Thoracic aorta (tissue), 2 donors: ENCODE measurements around the gene TRIP13. TPM values are rescaled to one million over a fixed set of nuclear protein-coding genes. Genes with fewer than 3 reads are reported as not detected.

Source experiments
- ATAC-seq: fragments of 150-250 bp; one replicate; pipeline ENCODE4 v1.8.0; 2017; ENCODE audit warnings: low read depth; ENCODE audit not compliant: insufficient number of reproducible peaks, low FRiP score
- DNase-seq: peaks from one replicate; pipeline ENCODE4 v3.0.0-alpha.2; 2020; ENCODE audit warnings: low spot score
- H3K27ac ChIP-seq, 2 donors: fragments of 200-600 bp; sonication (generic); 1 replicate in 1 of 2; 2 replicates in 1 of 2; pipeline ENCODE4 v1.5.1; 2016; ENCODE audit warnings: mild to moderate bottlenecking in 2 of 2, moderate library complexity in 2 of 2
- H3K27me3 ChIP-seq: fragments of 200-600 bp; sonication (generic); replicated peaks from 2 replicates; pipeline ENCODE4 v1.6.0; 2016; ENCODE audit warnings: mild to moderate bottlenecking; ENCODE audit not compliant: insufficient read depth
- H3K36me3 ChIP-seq: fragments of 200-600 bp; sonication (generic); one replicate; pipeline ENCODE4 v1.5.1; 2016
- H3K4me1 ChIP-seq, 2 donors: fragments of 200-600 bp; sonication (generic); 1 replicate in 1 of 2; 2 replicates in 1 of 2; pipeline versions ENCODE4 v1.5.1 to v1.6.0; 2016; ENCODE audit warnings: low read depth in 2 of 2, mild to moderate bottlenecking in 1 of 2; ENCODE audit not compliant: control insufficient read depth in 1 of 2
- H3K4me3 ChIP-seq: fragments of 200-600 bp; sonication (generic); 2 replicates; pipeline ENCODE4 v1.5.1; 2016; ENCODE audit warnings: mild to moderate bottlenecking
- H3K9me3 ChIP-seq: fragments of 200-600 bp; sonication (generic); 2 replicates; pipeline ENCODE4 v1.5.1; 2016
- total RNA-seq, 2 donors: library from RNA; depleted of rRNA; stranded (reverse); fragments of >200 nt; gene quantifications; one replicate each; pipeline versions ENCODE4 v1.1.0 to v1.2.3, GENCODE V29; 2016
- TF ChIP-seq, protein P1 (sequence below): fragments of 200-600 bp; sonication (generic); IDR thresholded peaks from one replicate; pipeline ENCODE4 v1.5.1; 2019; ENCODE audit warnings: antibody characterized with exemption

Gene TRIP13
- total RNA-seq, 2 donors from 2014 or later = 1.6 TPM; not detected in 1

GRCh38 chr5:949275-949543 lies 56.5 kb downstream of the TRIP13 start:
- no peaks in the 10 kb centered on the region for H3K36me3 ChIP-seq
- TF ChIP-seq, protein P1, sequence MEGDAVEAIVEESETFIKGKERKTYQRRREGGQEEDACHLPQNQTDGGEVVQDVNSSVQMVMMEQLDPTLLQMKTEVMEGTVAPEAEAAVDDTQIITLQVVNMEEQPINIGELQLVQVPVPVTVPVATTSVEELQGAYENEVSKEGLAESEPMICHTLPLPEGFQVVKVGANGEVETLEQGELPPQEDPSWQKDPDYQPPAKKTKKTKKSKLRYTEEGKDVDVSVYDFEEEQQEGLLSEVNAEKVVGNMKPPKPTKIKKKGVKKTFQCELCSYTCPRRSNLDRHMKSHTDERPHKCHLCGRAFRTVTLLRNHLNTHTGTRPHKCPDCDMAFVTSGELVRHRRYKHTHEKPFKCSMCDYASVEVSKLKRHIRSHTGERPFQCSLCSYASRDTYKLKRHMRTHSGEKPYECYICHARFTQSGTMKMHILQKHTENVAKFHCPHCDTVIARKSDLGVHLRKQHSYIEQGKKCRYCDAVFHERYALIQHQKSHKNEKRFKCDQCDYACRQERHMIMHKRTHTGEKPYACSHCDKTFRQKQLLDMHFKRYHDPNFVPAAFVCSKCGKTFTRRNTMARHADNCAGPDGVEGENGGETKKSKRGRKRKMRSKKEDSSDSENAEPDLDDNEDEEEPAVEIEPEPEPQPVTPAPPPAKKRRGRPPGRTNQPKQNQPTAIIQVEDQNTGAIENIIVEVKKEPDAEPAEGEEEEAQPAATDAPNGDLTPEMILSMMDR = no peak
- no peak for DNase-seq
- no peak for ATAC-seq
- no peaks in the 10 kb centered on the region for H3K9me3 ChIP-seq
- no peaks in the 10 kb centered on the region for H3K27me3 ChIP-seq
- H3K4me3 ChIP-seq = no peak overlapping the region
- no peaks in the 10 kb centered on the region for H3K4me1 ChIP-seq
- H3K27ac ChIP-seq = no peak overlapping the region

- H3K9me3 ChIP-seq = no peaks in the 10 kb centered on the region
- no peak overlapping the region for H3K27ac ChIP-seq
- no peaks in the 10 kb centered on the region for H3K27me3 ChIP-seq
- no peaks in the 10 kb centered on the region for H3K4me1 ChIP-seq
- TF ChIP-seq, protein P1 = no peak
- no peak for ATAC-seq
- H3K36me3 ChIP-seq = no peaks in the 10 kb centered on the region
- DNase-seq = no peak
- no peak overlapping the region for H3K4me3 ChIP-seq
These were observed 57.3 kb downstream of the TRIP13 start for GRCh38 chr5:949815-950560.

GRCh38 chr5:951940-952596 lies 59.4 kb downstream of the TRIP13 start:
- no peak for DNase-seq
- Histone ChIP-seq H3K4me3 (no peak overlapping the region), H3K27me3 (no peaks in the 10 kb centered on the region), H3K27ac (no peak overlapping the region), H3K4me1 (peaks cover 7% of the 10 kb centered on the region in 2 donors), H3K9me3 (no peaks in the 10 kb centered on the region), H3K36me3 (no peaks in the 10 kb centered on the region)
- TF ChIP-seq, protein P1 = no peak
- ATAC-seq = no peak

GRCh38 chr5:952597-953271 lies 60.0 kb downstream of the TRIP13 start:
- H3K36me3 ChIP-seq = no peaks in the 10 kb centered on the region
- H3K4me3 ChIP-seq = no peak overlapping the region
- no peak overlapping the region for H3K27ac ChIP-seq
- no peak for ATAC-seq
- no peak for DNase-seq
- no peaks in the 10 kb centered on the region for H3K27me3 ChIP-seq
- H3K9me3 ChIP-seq = no peaks in the 10 kb centered on the region
- H3K4me1 ChIP-seq = peaks cover 7 to 13% of the 10 kb centered on the region in 2 donors
- TF ChIP-seq, protein P1 = no peak
